ENCODE measurements around the gene SDHA.

DNA sequence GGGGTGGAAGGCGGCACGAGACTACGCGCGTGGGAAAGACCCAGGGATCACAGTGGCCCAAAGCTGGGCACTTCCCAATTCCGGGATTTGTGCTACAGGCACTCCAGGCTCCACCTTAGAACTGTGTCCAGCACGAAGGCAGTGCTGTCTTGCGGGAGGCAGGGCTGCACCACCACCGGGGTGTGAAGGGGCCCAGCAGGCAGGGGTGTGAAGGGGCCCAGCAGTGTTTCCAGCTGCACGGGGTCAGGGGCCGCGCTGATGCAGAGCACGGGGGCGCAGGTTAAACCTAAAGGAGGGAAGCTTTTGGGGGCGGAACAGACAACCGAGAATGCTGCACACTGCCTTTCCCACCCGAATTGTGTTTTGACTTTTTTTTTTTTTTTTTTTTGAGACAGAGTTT is 52.2 kb downstream of the SDHA start:
- TF ChIP-seq, protein P1, sequence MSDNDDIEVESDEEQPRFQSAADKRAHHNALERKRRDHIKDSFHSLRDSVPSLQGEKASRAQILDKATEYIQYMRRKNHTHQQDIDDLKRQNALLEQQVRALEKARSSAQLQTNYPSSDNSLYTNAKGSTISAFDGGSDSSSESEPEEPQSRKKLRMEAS (IDR thresholded peaks at IDR 0.05): no peak
- TF ChIP-seq EGR1 (IDR thresholded peaks at IDR 0.05; ENCODE audit: borderline replicate concordance, low read depth, low read length) (no peak), EP300 (IDR thresholded peaks at IDR 0.05; ENCODE audit: borderline replicate concordance in 1 of 2, low read depth in 2 of 2, low read length in 2 of 2) (no peak), CREB1 (IDR thresholded peaks at IDR 0.05) (no peak), POLR2A (IDR thresholded peaks at IDR 0.05; ENCODE audit: control extremely low read depth in 1 of 2, low read depth in 2 of 2, low read length in 2 of 2) (no peak), CHD2 (IDR thresholded peaks at IDR 0.05; ENCODE audit: low read length) (no peak), MAFK (IDR thresholded peaks at IDR 0.05; ENCODE audit: low read depth, low read length) (no peak), FOSL1 (IDR thresholded peaks at IDR 0.05; ENCODE audit: insufficient read depth, low read depth, low read length) (no peak)
- TF ChIP-seq, protein P2, sequence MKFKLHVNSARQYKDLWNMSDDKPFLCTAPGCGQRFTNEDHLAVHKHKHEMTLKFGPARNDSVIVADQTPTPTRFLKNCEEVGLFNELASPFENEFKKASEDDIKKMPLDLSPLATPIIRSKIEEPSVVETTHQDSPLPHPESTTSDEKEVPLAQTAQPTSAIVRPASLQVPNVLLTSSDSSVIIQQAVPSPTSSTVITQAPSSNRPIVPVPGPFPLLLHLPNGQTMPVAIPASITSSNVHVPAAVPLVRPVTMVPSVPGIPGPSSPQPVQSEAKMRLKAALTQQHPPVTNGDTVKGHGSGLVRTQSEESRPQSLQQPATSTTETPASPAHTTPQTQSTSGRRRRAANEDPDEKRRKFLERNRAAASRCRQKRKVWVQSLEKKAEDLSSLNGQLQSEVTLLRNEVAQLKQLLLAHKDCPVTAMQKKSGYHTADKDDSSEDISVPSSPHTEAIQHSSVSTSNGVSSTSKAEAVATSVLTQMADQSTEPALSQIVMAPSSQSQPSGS (IDR thresholded peaks at IDR 0.05; ENCODE audit: low read length): no peak
- TF ChIP-seq, protein P3, sequence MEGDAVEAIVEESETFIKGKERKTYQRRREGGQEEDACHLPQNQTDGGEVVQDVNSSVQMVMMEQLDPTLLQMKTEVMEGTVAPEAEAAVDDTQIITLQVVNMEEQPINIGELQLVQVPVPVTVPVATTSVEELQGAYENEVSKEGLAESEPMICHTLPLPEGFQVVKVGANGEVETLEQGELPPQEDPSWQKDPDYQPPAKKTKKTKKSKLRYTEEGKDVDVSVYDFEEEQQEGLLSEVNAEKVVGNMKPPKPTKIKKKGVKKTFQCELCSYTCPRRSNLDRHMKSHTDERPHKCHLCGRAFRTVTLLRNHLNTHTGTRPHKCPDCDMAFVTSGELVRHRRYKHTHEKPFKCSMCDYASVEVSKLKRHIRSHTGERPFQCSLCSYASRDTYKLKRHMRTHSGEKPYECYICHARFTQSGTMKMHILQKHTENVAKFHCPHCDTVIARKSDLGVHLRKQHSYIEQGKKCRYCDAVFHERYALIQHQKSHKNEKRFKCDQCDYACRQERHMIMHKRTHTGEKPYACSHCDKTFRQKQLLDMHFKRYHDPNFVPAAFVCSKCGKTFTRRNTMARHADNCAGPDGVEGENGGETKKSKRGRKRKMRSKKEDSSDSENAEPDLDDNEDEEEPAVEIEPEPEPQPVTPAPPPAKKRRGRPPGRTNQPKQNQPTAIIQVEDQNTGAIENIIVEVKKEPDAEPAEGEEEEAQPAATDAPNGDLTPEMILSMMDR (IDR thresholded peaks at IDR 0.05; ENCODE audit: control extremely low read depth in 1 of 3, insufficient read depth in 1 of 3, low read depth in 1 of 3, low read length in 3 of 3): no peak
